H1 (cell line): Measurements from ENCODE around the gene KIF5A. TPM values are rescaled to one million over a fixed set of nuclear protein-coding genes. Genes with fewer than 3 reads are reported as not detected.

Experiments used
- CBX8 ChIP-seq: fragments of 300-800, 300-1000 bp; sonication (generic); IDR thresholded peaks from 2 replicates; pipeline ENCODE4 v1.7.1; 2016; ENCODE audit warnings: low read depth, low read length, borderline replicate concordance
- CTCF ChIP-seq, 3 experiments: IDR thresholded peaks; 1 replicate in 2 of 3; 2 replicates in 1 of 3; pipeline versions ENCODE4 v1.5.1 to v1.6.1; 2011; ENCODE audit warnings: low read length in 3 of 3, mild to moderate bottlenecking in 3 of 3, inconsistent platforms in 2 of 3, low read depth in 1 of 3, moderate library complexity in 1 of 3; ENCODE audit not compliant: insufficient read depth in 1 of 3; ENCODE audit errors: control extremely low read depth in 1 of 3
- GTF2F1 ChIP-seq: IDR thresholded peaks from 2 replicates; pipeline ENCODE4 v1.6.1; 2012; ENCODE audit warnings: low read depth, low read length, improper control_type of control experiment, borderline replicate concordance
- KDM1A ChIP-seq: fragments of 200-600, 300-600 bp; sonication (generic); IDR thresholded peaks from 2 replicates; pipeline ENCODE4 v1.7.1; 2016; ENCODE audit warnings: mild to moderate bottlenecking, low read length, borderline replicate concordance
- SIX5 ChIP-seq: IDR thresholded peaks from 2 replicates; pipeline ENCODE4 v1.6.1; 2011; ENCODE audit warnings: mild to moderate bottlenecking, low read depth, low read length
- SP2 ChIP-seq: IDR thresholded peaks from 2 replicates; pipeline ENCODE4 v1.6.1; 2012; ENCODE audit warnings: mild to moderate bottlenecking, low read length, inconsistent platforms
- polyA plus RNA-seq, 7 experiments: library from polyadenylated mRNA; depleted of rRNA in 3 of 7; stranded (reverse) in 5 of 7; unstranded in 2 of 7; fragments of >200 nt in 5 of 7; fragments of 200-250 nt in 2 of 7; gene quantifications; 1 replicate in 5 of 7; 2 replicates in 1 of 7; 4 replicates in 1 of 7; pipeline versions ENCODE4 v1.2.1 to v1.2.3, GENCODE V29; 2011 to 2013; ENCODE audit warnings: missing spikeins in 2 of 7, mixed read lengths in 2 of 7
- total RNA-seq: library from RNA; stranded (reverse); fragmentation: NEBNext Ultra II Directional; extraction: Animal tissue kit (Norgen Biotek cat#: 25700); gene quantifications from 2 replicates; pipeline ENCODE4 v1.2.1, GENCODE V29; 2021
- TF ChIP-seq, protein P1 (sequence below): fragments of 300-600 bp; sonication (generic); IDR thresholded peaks from 2 replicates; pipeline ENCODE4 v1.7.1; 2012; ENCODE audit warnings: low read length, moderate library complexity, mild to moderate bottlenecking, inconsistent platforms; ENCODE audit not compliant: insufficient replicate concordance

KIF5A gene
- total and polyA plus RNA-seq, 2 of the 8 experiments (the other 6 are each of a cell fraction or from before 2014, with no cell fraction given), result 10.7 to 21.9 TPM

DNA sequence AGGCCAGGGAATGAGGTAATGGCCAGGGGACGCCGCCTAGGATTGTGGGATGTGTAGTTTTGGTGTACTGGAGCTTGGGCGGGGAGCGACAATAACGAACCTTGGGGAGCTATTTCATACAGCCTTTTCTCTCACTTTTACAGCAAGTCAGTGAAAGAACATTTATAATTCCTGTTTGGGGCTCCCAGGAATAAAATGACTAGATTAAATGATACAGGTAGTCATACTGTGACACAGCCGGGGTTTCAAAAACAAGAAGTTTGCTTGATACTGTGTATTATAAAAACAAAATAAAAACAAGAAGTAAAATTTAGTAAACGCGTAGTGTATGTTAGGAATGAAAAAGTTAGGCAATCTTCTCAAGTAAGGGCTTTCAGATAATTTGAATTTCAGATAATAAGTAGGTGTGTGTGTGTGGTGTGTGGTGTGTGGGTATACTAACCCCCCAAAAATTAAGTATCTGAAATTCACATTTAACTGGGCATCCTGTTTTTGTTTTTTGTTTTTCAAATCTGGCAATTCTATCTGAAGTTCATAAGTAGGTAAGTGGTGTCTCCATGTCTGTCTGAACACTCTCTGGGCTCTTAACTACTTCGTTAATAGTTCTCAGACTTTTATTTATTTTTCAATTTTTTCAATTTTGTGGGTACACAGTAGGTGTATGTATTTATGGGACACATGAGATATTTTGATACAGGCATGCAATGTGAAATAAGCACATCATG is 2.4 kb upstream of the KIF5A start (continued):
- TF ChIP-seq, protein P1, sequence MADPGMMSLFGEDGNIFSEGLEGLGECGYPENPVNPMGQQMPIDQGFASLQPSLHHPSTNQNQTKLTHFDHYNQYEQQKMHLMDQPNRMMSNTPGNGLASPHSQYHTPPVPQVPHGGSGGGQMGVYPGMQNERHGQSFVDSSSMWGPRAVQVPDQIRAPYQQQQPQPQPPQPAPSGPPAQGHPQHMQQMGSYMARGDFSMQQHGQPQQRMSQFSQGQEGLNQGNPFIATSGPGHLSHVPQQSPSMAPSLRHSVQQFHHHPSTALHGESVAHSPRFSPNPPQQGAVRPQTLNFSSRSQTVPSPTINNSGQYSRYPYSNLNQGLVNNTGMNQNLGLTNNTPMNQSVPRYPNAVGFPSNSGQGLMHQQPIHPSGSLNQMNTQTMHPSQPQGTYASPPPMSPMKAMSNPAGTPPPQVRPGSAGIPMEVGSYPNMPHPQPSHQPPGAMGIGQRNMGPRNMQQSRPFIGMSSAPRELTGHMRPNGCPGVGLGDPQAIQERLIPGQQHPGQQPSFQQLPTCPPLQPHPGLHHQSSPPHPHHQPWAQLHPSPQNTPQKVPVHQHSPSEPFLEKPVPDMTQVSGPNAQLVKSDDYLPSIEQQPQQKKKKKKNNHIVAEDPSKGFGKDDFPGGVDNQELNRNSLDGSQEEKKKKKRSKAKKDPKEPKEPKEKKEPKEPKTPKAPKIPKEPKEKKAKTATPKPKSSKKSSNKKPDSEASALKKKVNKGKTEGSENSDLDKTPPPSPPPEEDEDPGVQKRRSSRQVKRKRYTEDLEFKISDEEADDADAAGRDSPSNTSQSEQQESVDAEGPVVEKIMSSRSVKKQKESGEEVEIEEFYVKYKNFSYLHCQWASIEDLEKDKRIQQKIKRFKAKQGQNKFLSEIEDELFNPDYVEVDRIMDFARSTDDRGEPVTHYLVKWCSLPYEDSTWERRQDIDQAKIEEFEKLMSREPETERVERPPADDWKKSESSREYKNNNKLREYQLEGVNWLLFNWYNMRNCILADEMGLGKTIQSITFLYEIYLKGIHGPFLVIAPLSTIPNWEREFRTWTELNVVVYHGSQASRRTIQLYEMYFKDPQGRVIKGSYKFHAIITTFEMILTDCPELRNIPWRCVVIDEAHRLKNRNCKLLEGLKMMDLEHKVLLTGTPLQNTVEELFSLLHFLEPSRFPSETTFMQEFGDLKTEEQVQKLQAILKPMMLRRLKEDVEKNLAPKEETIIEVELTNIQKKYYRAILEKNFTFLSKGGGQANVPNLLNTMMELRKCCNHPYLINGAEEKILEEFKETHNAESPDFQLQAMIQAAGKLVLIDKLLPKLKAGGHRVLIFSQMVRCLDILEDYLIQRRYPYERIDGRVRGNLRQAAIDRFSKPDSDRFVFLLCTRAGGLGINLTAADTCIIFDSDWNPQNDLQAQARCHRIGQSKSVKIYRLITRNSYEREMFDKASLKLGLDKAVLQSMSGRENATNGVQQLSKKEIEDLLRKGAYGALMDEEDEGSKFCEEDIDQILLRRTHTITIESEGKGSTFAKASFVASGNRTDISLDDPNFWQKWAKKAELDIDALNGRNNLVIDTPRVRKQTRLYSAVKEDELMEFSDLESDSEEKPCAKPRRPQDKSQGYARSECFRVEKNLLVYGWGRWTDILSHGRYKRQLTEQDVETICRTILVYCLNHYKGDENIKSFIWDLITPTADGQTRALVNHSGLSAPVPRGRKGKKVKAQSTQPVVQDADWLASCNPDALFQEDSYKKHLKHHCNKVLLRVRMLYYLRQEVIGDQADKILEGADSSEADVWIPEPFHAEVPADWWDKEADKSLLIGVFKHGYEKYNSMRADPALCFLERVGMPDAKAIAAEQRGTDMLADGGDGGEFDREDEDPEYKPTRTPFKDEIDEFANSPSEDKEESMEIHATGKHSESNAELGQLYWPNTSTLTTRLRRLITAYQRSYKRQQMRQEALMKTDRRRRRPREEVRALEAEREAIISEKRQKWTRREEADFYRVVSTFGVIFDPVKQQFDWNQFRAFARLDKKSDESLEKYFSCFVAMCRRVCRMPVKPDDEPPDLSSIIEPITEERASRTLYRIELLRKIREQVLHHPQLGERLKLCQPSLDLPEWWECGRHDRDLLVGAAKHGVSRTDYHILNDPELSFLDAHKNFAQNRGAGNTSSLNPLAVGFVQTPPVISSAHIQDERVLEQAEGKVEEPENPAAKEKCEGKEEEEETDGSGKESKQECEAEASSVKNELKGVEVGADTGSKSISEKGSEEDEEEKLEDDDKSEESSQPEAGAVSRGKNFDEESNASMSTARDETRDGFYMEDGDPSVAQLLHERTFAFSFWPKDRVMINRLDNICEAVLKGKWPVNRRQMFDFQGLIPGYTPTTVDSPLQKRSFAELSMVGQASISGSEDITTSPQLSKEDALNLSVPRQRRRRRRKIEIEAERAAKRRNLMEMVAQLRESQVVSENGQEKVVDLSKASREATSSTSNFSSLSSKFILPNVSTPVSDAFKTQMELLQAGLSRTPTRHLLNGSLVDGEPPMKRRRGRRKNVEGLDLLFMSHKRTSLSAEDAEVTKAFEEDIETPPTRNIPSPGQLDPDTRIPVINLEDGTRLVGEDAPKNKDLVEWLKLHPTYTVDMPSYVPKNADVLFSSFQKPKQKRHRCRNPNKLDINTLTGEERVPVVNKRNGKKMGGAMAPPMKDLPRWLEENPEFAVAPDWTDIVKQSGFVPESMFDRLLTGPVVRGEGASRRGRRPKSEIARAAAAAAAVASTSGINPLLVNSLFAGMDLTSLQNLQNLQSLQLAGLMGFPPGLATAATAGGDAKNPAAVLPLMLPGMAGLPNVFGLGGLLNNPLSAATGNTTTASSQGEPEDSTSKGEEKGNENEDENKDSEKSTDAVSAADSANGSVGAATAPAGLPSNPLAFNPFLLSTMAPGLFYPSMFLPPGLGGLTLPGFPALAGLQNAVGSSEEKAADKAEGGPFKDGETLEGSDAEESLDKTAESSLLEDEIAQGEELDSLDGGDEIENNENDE, result no peak
- peak; percentile 83 for TF ChIP-seq SIX5
- no peak for TF ChIP-seq GTF2F1
- TF ChIP-seq SP2, result no peak
- no peak for TF ChIP-seq KDM1A
- TF ChIP-seq CBX8, result no peak
- no peak for TF ChIP-seq CTCF (IDR thresholded peaks at IDR 0.05; ENCODE audit: control extremely low read depth in 1 of 3, insufficient read depth in 1 of 3, low read depth in 1 of 3, low read length in 3 of 3)
